ENCODE results near the gene AKAP9.
A peak's percentile ranks its signal among the peaks of the same experiment; 100 is the strongest.
"Not testable (repeated sequence)": the region's sequence is repeated elsewhere in the genome, so short reads cannot be mapped to it uniquely, and the experiment has no call there.

The AKAP9 gene

GRCh38 chr7:92133737-92134270 lies 193.1 kb downstream of the AKAP9 start:
- peak; percentile 25 to 36 (median 26) for DNase-seq (ENCODE audit: low read depth in 3 of 3)

GRCh38 chr7:92134271-92135051 lies 193.8 kb downstream of the AKAP9 start, which contains the start of gene CYP51A1:
CYP51A1 (minus strand) TSS chr7:92134477; CDS start chr7:92134364, 113 bp downstream.
- DNase-seq (ENCODE audit: low read depth in 3 of 3), result peak; percentile 84 to 86 (median 84)

GRCh38 chr7:92135052-92135889 lies 194.6 kb downstream of the AKAP9 start:
- DNase-seq (ENCODE audit: low read depth in 3 of 3), result peak in 1 of 3 donors; percentile 10

GRCh38 chr7:92137557-92137956 lies 196.9 kb downstream of the AKAP9 start:
- DNase-seq (ENCODE audit: low read depth in 3 of 3), result no peak

GRCh38 chr7:92141161-92141560 lies 200.5 kb downstream of the AKAP9 start:
- DNase-seq (ENCODE audit: low read depth in 3 of 3), result no peak

- DNase-seq (ENCODE audit: low read depth in 3 of 3), result not testable (repeated sequence)
These were observed 202.1 kb downstream of the AKAP9 start for GRCh38 chr7:92142791-92143190.

- DNase-seq (ENCODE audit: low read depth in 3 of 3), result not testable (repeated sequence)
These were observed 202.7 kb downstream of the AKAP9 start for GRCh38 chr7:92143192-92143880.

GRCh38 chr7:92149736-92150239 lies 209.1 kb downstream of the AKAP9 start:
- DNase-seq (ENCODE audit: low read depth in 3 of 3), result no peak

GRCh38 chr7:92150450-92151017 lies 209.9 kb downstream of the AKAP9 start:
- no peak for DNase-seq (ENCODE audit: low read depth in 3 of 3)

- no peak for DNase-seq (ENCODE audit: low read depth in 3 of 3)
These were observed 214.6 kb downstream of the AKAP9 start for GRCh38 chr7:92155108-92155739.

GRCh38 chr7:92156990-92157389 lies 216.3 kb downstream of the AKAP9 start:
- DNase-seq (ENCODE audit: low read depth in 3 of 3), result no peak

GRCh38 chr7:92158660-92159575 lies 218.3 kb downstream of the AKAP9 start:
- DNase-seq (ENCODE audit: low read depth in 3 of 3), result no peak

All from stimulated activated CD4-positive, alpha-beta T cell treated with anti-CD3 and anti-CD28 coated beads, TNF-alpha, amount 100 ng/mL, for 48 hours (primary cell).